Measurements from ENCODE around the gene EIF4G3. TPM values are rescaled to one million over a fixed set of nuclear protein-coding genes. Genes with fewer than 3 reads are reported as not detected.
A peak's percentile ranks its signal among the peaks of the same experiment; 100 is the strongest.

The EIF4G3 gene
- total and polyA plus RNA-seq, 9 of the 15 experiments (the other 6 are each of a cell fraction or from before 2014, with no cell fraction given), result 6.7 to 40.5 (median 32.1) TPM

DNA sequence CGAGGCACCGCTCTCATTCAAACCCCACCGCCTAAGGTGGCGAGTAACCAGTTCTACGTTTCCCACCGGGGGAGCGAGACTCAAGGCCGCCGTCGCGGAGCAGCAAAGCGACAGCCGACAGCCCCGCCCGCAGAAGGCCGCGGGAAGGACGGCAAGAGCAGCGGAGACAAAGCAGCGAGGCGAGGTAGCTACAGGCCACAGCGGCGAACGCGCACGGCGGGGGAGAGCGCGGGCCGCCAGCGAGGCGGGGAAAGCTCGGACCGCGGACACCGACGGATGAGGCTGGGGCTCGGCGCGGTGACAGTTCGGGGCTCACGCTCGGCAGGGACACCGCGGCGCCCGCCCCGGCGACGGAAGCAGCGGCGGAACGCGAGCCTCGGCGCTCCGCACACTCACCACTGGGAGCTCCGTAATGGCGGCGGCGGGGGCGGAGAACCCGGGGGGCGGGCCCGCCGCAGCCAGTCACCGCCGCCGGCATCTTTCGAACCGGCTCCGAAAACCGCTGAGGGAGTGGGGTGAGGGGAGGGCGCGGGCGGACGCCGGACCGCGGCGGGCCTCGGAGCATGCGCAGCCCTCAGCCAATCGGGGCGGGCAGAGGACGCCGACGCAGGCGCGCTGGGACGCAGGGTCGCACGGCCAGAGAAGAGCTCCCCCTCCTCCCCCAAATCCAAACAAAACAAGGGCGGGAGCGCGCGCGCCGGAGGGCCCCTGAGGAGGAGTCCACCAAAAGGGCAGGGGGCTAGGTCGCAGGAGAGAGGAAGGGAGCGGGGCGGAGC lies 390.3 kb downstream of the EIF4G3 start (continued):
- TF ChIP-seq NFIX (CRISPR knock-in tag; IDR thresholded peaks at IDR 0.05; ENCODE audit: low read depth) (no peak), BMI1 (IDR thresholded peaks at IDR 0.05; ENCODE audit: low read length) (no peak), NFATC3 (IDR thresholded peaks at IDR 0.05) (no peak), CXXC5 (CRISPR knock-in tag; IDR thresholded peaks at IDR 0.05) (peak; percentile 81; the same call in 1 of the 2 replicates), ZNF507 (tag; conservative IDR thresholded peaks at IDR 0.05) (no peak), ZNF449 (CRISPR knock-in tag; IDR thresholded peaks at IDR 0.05) (no peak), CREBBP (IDR thresholded peaks at IDR 0.05; ENCODE audit: low read depth, low read length) (no peak), ZNF830 (CRISPR knock-in tag; IDR thresholded peaks at IDR 0.05) (no peak), FIP1L1 (IDR thresholded peaks at IDR 0.05; ENCODE audit: low read depth, low read length, poor library complexity, severe bottlenecking) (peak; percentile 98), ZNF41 (CRISPR knock-in tag; conservative IDR thresholded peaks at IDR 0.05) (no peak), POLR2H (tag; IDR thresholded peaks at IDR 0.05; ENCODE audit: low read depth) (peak; percentile 65), ETV1 (tag; conservative IDR thresholded peaks at IDR 0.05; ENCODE audit: low read depth) (no peak), CBFB (CRISPR knock-in tag; IDR thresholded peaks at IDR 0.05) (peak; percentile 79; the same call in 1 of the 2 replicates), EHMT2 (IDR thresholded peaks at IDR 0.05) (no peak), YBX1 (IDR thresholded peaks at IDR 0.05) (no peak), ZFP36 (IDR thresholded peaks at IDR 0.05; ENCODE audit: low read depth, low read length, partially characterized antibody) (peak; percentile 3), HIVEP1 (CRISPR knock-in tag; IDR thresholded peaks at IDR 0.05) (no peak)
- TF ChIP-seq, protein P1, sequence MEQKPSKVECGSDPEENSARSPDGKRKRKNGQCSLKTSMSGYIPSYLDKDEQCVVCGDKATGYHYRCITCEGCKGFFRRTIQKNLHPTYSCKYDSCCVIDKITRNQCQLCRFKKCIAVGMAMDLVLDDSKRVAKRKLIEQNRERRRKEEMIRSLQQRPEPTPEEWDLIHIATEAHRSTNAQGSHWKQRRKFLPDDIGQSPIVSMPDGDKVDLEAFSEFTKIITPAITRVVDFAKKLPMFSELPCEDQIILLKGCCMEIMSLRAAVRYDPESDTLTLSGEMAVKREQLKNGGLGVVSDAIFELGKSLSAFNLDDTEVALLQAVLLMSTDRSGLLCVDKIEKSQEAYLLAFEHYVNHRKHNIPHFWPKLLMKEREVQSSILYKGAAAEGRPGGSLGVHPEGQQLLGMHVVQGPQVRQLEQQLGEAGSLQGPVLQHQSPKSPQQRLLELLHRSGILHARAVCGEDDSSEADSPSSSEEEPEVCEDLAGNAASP (IDR thresholded peaks at IDR 0.05), result no peak
- TF ChIP-seq, protein P2, sequence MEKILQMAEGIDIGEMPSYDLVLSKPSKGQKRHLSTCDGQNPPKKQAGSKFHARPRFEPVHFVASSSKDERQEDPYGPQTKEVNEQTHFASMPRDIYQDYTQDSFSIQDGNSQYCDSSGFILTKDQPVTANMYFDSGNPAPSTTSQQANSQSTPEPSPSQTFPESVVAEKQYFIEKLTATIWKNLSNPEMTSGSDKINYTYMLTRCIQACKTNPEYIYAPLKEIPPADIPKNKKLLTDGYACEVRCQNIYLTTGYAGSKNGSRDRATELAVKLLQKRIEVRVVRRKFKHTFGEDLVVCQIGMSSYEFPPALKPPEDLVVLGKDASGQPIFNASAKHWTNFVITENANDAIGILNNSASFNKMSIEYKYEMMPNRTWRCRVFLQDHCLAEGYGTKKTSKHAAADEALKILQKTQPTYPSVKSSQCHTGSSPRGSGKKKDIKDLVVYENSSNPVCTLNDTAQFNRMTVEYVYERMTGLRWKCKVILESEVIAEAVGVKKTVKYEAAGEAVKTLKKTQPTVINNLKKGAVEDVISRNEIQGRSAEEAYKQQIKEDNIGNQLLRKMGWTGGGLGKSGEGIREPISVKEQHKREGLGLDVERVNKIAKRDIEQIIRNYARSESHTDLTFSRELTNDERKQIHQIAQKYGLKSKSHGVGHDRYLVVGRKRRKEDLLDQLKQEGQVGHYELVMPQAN (IDR thresholded peaks at IDR 0.05; ENCODE audit: borderline replicate concordance), result peak; percentile 92
- TF ChIP-seq, protein P3, sequence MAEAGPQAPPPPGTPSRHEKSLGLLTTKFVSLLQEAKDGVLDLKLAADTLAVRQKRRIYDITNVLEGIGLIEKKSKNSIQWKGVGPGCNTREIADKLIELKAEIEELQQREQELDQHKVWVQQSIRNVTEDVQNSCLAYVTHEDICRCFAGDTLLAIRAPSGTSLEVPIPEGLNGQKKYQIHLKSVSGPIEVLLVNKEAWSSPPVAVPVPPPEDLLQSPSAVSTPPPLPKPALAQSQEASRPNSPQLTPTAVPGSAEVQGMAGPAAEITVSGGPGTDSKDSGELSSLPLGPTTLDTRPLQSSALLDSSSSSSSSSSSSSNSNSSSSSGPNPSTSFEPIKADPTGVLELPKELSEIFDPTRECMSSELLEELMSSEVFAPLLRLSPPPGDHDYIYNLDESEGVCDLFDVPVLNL (CRISPR knock-in tag; IDR thresholded peaks at IDR 0.05; ENCODE audit: low read depth), result peak; percentile 13; the same call in 1 of the 2 replicates

Data from K562 (cell line).